ENCODE measurements around the gene BMAL1.

- TF ChIP-seq CTCF (IDR thresholded peaks at IDR 0.05): no peak
- no peak for TF ChIP-seq POLR2A (IDR thresholded peaks at IDR 0.05)
Observed at GRCh38 chr11:13344818-13345217, 67.2 kb downstream of the BMAL1 start.

All from uterus (tissue), 2 donors.